Mucosa of descending colon (tissue), 3 donors: Measurements from ENCODE around the gene HBG1. TPM values are rescaled to one million over a fixed set of nuclear protein-coding genes. Genes with fewer than 3 reads are reported as not detected.

Experiments
- ATAC-seq: fragments of 200-7000 bp; cut with Tn5 transposase; one replicate; pipeline ENCODE4 v1.9.1; 2020; ENCODE audit warnings: mild to moderate bottlenecking, moderate library complexity
- DNase-seq, 3 donors: peaks; one replicate each; pipeline ENCODE4 v3.0.0-alpha.2; 2020
- H3K36me3 ChIP-seq: fragments of 200-600 bp; one replicate; pipeline ENCODE4 v1.8.0; 2021; ENCODE audit warnings: low read depth, mild to moderate bottlenecking
- H3K4me1 ChIP-seq: fragments of 200-600 bp; one replicate; pipeline ENCODE4 v1.8.0; 2021; ENCODE audit warnings: low read depth, mild to moderate bottlenecking
- H3K4me3 ChIP-seq: fragments of 200-600 bp; one replicate; pipeline ENCODE4 v1.8.0; 2021; ENCODE audit warnings: mild to moderate bottlenecking
- H3K9me3 ChIP-seq: fragments of 200-600 bp; one replicate; pipeline ENCODE4 v1.8.0; 2021; ENCODE audit warnings: mild to moderate bottlenecking
- intact Hi-C, 2 donors: fragments of 100-400 bp; cut with DNase I in 1 of 2; cut with micrococcal nuclease in 1 of 2; formaldehyde crosslinking; loops; one replicate each; pipeline versions ENCODE4 v1.11.0 to v1.11.1; 2022; cut with DNase I, micrococcal nuclease
- total RNA-seq, 3 donors: library from RNA; stranded (reverse); fragmentation: NEBNext Ultra II Directional in 2 of 3; extraction: Animal tissue kit (Norgen Biotek cat#: 25700) in 2 of 3; gene quantifications; one replicate each; pipeline versions ENCODE4 v1.2.1 to v1.2.4, GENCODE V29; 2021 to 2023
- TF ChIP-seq, protein P1 (sequence below): fragments of 200-600 bp; IDR thresholded peaks from one replicate; pipeline ENCODE4 v1.8.0; 2022; ENCODE audit warnings: antibody characterized with exemption, mild to moderate bottlenecking
- donor health status: DM: no; HTN: no; CAD: no; lungs with moderate emphysema.
- donor health status: DM: no; HTN: no; CAD: no.
- donor health status: DM: no; HTN: yes; CAD: no.

Gene HBG1
- total RNA-seq, 3 donors from 2014 or later = not detected

DNA sequence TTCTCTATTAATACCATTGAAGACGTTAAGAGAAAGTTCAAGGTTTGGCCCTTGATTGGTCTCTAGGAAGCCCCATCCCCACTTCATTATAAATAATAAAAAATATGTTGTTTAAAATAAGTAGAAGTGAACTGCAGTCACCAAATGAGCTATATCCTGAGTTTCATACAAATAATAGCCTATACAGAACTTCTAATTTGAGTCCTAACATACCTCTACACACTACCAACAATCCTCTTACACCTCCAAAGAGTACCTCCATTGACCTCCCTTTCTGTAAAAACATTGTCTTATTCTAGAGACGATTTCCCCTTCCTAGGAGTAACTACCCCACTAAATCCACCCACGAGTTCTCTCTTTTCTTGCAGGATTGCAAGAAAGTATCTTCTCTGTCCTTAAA, 8.2 kb downstream of the HBG1 start:
- Histone ChIP-seq H3K4me3 (no peak overlapping the region), H3K4me1 (no peaks in the 10 kb centered on the region), H3K9me3 (no peaks in the 10 kb centered on the region), H3K36me3 (no peaks in the 10 kb centered on the region)
- DNase-seq = no peak
- TF ChIP-seq, protein P1, sequence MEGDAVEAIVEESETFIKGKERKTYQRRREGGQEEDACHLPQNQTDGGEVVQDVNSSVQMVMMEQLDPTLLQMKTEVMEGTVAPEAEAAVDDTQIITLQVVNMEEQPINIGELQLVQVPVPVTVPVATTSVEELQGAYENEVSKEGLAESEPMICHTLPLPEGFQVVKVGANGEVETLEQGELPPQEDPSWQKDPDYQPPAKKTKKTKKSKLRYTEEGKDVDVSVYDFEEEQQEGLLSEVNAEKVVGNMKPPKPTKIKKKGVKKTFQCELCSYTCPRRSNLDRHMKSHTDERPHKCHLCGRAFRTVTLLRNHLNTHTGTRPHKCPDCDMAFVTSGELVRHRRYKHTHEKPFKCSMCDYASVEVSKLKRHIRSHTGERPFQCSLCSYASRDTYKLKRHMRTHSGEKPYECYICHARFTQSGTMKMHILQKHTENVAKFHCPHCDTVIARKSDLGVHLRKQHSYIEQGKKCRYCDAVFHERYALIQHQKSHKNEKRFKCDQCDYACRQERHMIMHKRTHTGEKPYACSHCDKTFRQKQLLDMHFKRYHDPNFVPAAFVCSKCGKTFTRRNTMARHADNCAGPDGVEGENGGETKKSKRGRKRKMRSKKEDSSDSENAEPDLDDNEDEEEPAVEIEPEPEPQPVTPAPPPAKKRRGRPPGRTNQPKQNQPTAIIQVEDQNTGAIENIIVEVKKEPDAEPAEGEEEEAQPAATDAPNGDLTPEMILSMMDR = no peak
- ATAC-seq = no peak
- intact Hi-C loops = no loop called here

DNA sequence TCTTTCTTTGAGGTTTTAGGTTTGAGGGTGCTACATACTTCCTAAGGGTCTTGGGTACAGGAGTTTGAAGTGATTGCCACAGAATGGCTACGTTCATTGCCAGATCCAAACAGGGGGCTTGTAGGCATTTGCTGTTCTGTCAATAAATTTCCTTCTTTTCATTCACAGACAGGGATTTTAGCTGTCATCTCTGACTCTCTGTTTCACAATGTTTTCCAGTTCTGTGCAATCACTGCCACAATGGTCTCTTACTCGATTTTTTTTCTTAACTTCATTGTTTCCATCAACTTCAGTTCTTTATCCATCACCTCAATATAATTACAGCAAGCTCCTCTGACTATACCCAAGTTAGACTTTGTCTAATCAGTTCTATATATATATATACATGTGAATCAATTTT, 9.2 kb downstream of the HBG1 start:
- ATAC-seq = no peak

DNA sequence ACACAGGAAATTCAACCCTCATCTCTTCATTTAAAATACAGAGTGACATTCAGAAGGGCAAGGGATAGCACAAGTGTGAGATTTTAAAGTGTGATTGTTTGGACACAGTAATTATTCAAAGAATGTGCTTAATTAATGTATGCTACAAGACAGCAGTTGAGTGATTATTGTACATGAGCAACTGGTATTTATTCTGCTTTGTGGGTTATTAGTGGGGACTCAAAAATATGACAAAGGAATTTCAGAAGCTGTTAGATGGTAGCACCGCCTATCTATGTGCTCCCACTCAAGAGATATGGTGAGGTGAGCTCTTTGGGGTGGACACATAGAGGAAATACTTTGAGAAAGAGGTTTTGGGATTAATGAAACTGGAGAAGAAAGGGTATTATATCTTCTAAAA, 9.6 kb downstream of the HBG1 start:
- Histone ChIP-seq H3K9me3 (no peaks in the 10 kb centered on the region), H3K4me3 (no peak overlapping the region), H3K36me3 (no peaks in the 10 kb centered on the region), H3K4me1 (no peaks in the 10 kb centered on the region)
- intact Hi-C loops = no loop called here
- DNase-seq (no peak), ATAC-seq (no peak)
- TF ChIP-seq, protein P1 = no peak

More for the DNA sequence above, 9.2 kb downstream of the HBG1 start:
- no peak overlapping the region for H3K4me3 ChIP-seq
- no peaks in the 10 kb centered on the region for H3K36me3 ChIP-seq
- no peak for DNase-seq
- intact Hi-C loops = no loop called here
- H3K9me3 ChIP-seq = no peaks in the 10 kb centered on the region
- TF ChIP-seq, protein P1 = no peak
- H3K4me1 ChIP-seq = no peaks in the 10 kb centered on the region

DNA sequence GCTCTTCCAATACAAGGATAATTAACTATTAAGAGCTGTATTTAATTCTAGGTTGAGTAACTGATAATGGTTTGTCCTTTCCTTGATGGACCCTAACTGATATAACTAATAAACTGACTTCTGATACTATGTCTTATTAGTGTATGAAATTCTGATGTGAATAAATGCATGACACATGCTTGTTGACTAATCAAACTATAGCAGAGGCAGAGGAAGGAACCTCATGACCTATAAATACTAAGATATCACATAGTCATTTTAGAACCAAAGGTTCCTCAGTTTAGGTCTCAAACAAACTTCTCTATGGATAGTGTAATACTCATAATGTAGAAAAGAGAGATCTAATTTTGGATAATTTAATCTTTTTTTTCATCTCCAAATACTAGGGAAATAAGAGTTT, 10.6 kb downstream of the HBG1 start:
- DNase-seq (no peak), ATAC-seq (no peak)
- TF ChIP-seq, protein P1 = no peak
- no peaks in the 10 kb centered on the region for H3K4me1 ChIP-seq
- intact Hi-C loops = no loop called here
- no peaks in the 10 kb centered on the region for H3K9me3 ChIP-seq
- no peaks in the 10 kb centered on the region for H3K36me3 ChIP-seq
- H3K4me3 ChIP-seq = no peak overlapping the region

DNA sequence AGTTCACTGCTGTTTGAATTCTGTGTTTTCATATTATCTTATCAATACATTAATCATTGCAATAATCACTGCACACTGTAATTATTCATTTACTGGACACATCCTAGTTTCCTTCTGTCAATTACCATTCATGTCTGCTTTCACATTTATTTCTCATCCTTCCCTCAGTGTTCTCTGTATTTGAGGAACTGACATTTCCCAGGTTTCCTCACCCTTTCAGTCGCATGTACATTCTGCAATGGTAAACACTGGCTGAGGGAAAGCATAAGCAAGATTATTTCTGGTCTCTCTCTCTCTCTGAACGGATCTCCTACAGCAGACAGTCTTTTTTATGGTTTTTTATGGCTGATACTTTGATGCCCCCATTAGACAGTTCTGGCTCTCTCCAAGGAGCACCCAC, 11.2 kb downstream of the HBG1 start:
- TF ChIP-seq, protein P1 = no peak
- ATAC-seq = no peak
- Histone ChIP-seq H3K4me3 (no peak overlapping the region), H3K36me3 (no peaks in the 10 kb centered on the region), H3K4me1 (no peaks in the 10 kb centered on the region), H3K9me3 (no peaks in the 10 kb centered on the region)
- DNase-seq = no peak
- intact Hi-C loops = no loop called here

DNA sequence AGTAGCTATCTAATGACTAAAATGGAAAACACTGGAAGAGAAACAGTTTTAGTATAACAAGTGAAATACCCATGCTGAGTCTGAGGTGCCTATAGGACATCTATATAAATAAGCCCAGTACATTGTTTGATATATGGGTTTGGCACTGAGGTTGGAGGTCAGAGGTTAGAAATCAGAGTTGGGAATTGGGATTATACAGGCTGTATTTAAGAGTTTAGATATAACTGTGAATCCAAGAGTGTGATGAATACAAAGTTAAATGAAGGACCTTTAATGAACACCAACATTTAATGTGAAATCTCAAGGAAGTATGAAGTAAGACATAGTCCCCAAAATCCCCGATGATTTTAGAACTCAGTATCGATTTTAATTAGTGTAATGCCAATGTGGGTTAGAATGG, 12.2 kb downstream of the HBG1 start:
- Histone ChIP-seq H3K4me3 (no peak overlapping the region), H3K9me3 (no peaks in the 10 kb centered on the region), H3K4me1 (no peaks in the 10 kb centered on the region), H3K36me3 (no peaks in the 10 kb centered on the region)
- TF ChIP-seq, protein P1 = no peak
- DNase-seq = no peak
- no peak for ATAC-seq
- intact Hi-C loops = no loop called here
